ENCODE measurements around the gene HS1BP3. TPM values are rescaled to one million over a fixed set of nuclear protein-coding genes. Genes with fewer than 3 reads are reported as not detected.

HS1BP3 gene
- total RNA-seq, 1 experiment from 2014 or later = 17.1 TPM

DNA sequence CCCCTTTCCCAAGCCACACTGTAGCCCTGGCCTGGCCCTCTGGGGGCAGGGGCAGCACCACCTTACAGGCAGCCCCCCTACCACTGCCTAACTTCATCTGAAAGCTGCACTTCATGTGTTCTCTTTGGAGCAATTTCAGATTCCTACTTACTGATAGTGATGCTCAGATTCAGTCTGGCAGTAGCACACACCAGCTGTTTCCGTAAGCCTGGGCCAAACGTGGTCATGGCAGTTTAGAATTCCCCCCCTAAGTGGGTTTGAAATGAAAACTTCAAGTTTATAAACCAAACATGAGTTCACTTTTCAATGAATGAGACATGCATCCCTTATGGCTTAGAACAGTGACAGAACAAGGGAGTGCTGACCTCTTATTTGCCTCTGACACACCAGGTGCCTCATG, 45.5 kb upstream of the HS1BP3 start:
- no peak overlapping the region for H3K9ac ChIP-seq (ENCODE audit: low read length)
- no peaks in the 10 kb centered on the region for H3K79me2 ChIP-seq (ENCODE audit: insufficient read depth, low read length)
- H4K20me1 ChIP-seq (ENCODE audit: insufficient read depth) = no peaks in the 10 kb centered on the region
- H3K27ac ChIP-seq (ENCODE audit: low read depth, low read length) = no peak overlapping the region
- POLR2A ChIA-PET = no interaction called here
- CTCF ChIA-PET = no interaction called here
- no peak overlapping the region for H3K4me2 ChIP-seq (ENCODE audit: low read length)
- H3K9me2 ChIP-seq (ENCODE audit: insufficient read depth) = no peaks in the 10 kb centered on the region
- no peaks in the 10 kb centered on the region for H3K9me3 ChIP-seq (ENCODE audit: control insufficient read depth in 1 of 2, insufficient read depth in 1 of 2, low read depth in 1 of 2, low read length in 2 of 2)
- no peaks in the 10 kb centered on the region for H3K27me3 ChIP-seq (ENCODE audit: insufficient read depth, low read length)
- RAD21 ChIA-PET (ENCODE audit: low non-redundant PET in 1 of 2, low total read pairs in 2 of 2, uncharacterized antibody in 2 of 2, unreplicated experiment in 2 of 2) = no interaction called here
- ATAC-seq = no peak
- H2AFZ ChIP-seq (ENCODE audit: low read depth, low read length, poor library complexity, severe bottlenecking) = no peak overlapping the region
- no peak for TF ChIP-seq ZFX (IDR thresholded peaks at IDR 0.05)
- TF ChIP-seq SRF (IDR thresholded peaks at IDR 0.05; ENCODE audit: low read depth) = no peak
- no peak for DNase-seq (ENCODE audit: low read depth, low spot score)
- no peaks in the 10 kb centered on the region for H3K4me1 ChIP-seq (ENCODE audit: control insufficient read depth in 1 of 2, insufficient read depth in 2 of 2, low read length in 2 of 2)
- no TSS peak for BruUV-seq (replicated peaks)
- intact Hi-C loops (cut with micrococcal nuclease) = no loop called here
- H3K36me3 ChIP-seq (ENCODE audit: control insufficient read depth in 1 of 2, insufficient read depth in 2 of 2, low read length in 2 of 2) = 0 out of 4 replicates have a peak, but pooled peaks cover 0 to 4% of the 10 kb centered on the region in 2 experiments
- no peak overlapping the region for H3K4me3 ChIP-seq (replicated peaks in 1 of 2; ENCODE audit: low read depth in 1 of 2, low read length in 2 of 2)

GRCh38 chr2:20693317-20693716, 42.4 kb upstream of the HS1BP3 start:
- H3K9me3 ChIP-seq (ENCODE audit: control insufficient read depth in 1 of 2, insufficient read depth in 1 of 2, low read depth in 1 of 2, low read length in 2 of 2) = no peaks in the 10 kb centered on the region
- H2AFZ ChIP-seq (ENCODE audit: low read depth, low read length, poor library complexity, severe bottlenecking) = no peak overlapping the region
- H3K9ac ChIP-seq (ENCODE audit: low read length) = no peak overlapping the region
- no peak overlapping the region for H3K4me3 ChIP-seq (replicated peaks in 1 of 2; ENCODE audit: low read depth in 1 of 2, low read length in 2 of 2)
- ChIA-PET RAD21 (ENCODE audit: low non-redundant PET in 1 of 2, low total read pairs in 2 of 2, uncharacterized antibody in 2 of 2, unreplicated experiment in 2 of 2) (no interaction called here), POLR2A (no interaction called here), CTCF (no interaction called here)
- H3K27ac ChIP-seq (ENCODE audit: low read depth, low read length) = no peak overlapping the region
- DNase-seq (ENCODE audit: low read depth, low spot score) (no peak), ATAC-seq (no peak)
- H3K79me2 ChIP-seq (ENCODE audit: insufficient read depth, low read length) = no peaks in the 10 kb centered on the region
- intact Hi-C loops (cut with micrococcal nuclease) = no loop called here
- TF ChIP-seq CEBPB (IDR thresholded peaks at IDR 0.05; ENCODE audit: low read depth) (no peak), EGR1 (IDR thresholded peaks at IDR 0.05; ENCODE audit: low read depth) (no peak), EZH2 (IDR thresholded peaks at IDR 0.05) (no peak), POLR2AphosphoS5 (IDR thresholded peaks at IDR 0.05; ENCODE audit: low read depth, low read length) (no peak), REST (IDR thresholded peaks at IDR 0.05; ENCODE audit: low read depth) (no peak), TCF7L2 (IDR thresholded peaks at IDR 0.05; ENCODE audit: borderline replicate concordance, extremely low read depth, insufficient read depth, insufficient read length) (no peak), RAD21 (IDR thresholded peaks at IDR 0.05; ENCODE audit: low read depth) (no peak), JUND (IDR thresholded peaks at IDR 0.05) (no peak), EZH2phosphoT487 (IDR thresholded peaks at IDR 0.05; ENCODE audit: borderline replicate concordance) (no peak)
- H4K20me1 ChIP-seq (ENCODE audit: insufficient read depth) = no peaks in the 10 kb centered on the region; the same call in 1 of the 2 replicates
- no TSS peak for BruUV-seq (replicated peaks)
- H3K4me1 ChIP-seq (ENCODE audit: control insufficient read depth in 1 of 2, insufficient read depth in 2 of 2, low read length in 2 of 2) = no peaks in the 10 kb centered on the region
- no peaks in the 10 kb centered on the region for H3K9me2 ChIP-seq (ENCODE audit: insufficient read depth)
- no peak overlapping the region for H3K4me2 ChIP-seq (ENCODE audit: low read length)
- H3K27me3 ChIP-seq (ENCODE audit: insufficient read depth, low read length) = no peaks in the 10 kb centered on the region
- no peaks in the 10 kb centered on the region for H3K36me3 ChIP-seq (ENCODE audit: control insufficient read depth in 1 of 2, insufficient read depth in 2 of 2, low read length in 2 of 2)

Data from HCT116 (cell line).